Putamen (tissue), 1 donor: ENCODE data around the gene TERT.
"Not testable (repeated sequence)": the region's sequence is repeated elsewhere in the genome, so short reads cannot be mapped to it uniquely, and the experiment has no call there.

Source experiments
- DNase-seq: peaks from one replicate; pipeline ENCODE4 v3.0.0-alpha.2; 2016; ENCODE audit warnings: low spot score

The TERT gene

DNA sequence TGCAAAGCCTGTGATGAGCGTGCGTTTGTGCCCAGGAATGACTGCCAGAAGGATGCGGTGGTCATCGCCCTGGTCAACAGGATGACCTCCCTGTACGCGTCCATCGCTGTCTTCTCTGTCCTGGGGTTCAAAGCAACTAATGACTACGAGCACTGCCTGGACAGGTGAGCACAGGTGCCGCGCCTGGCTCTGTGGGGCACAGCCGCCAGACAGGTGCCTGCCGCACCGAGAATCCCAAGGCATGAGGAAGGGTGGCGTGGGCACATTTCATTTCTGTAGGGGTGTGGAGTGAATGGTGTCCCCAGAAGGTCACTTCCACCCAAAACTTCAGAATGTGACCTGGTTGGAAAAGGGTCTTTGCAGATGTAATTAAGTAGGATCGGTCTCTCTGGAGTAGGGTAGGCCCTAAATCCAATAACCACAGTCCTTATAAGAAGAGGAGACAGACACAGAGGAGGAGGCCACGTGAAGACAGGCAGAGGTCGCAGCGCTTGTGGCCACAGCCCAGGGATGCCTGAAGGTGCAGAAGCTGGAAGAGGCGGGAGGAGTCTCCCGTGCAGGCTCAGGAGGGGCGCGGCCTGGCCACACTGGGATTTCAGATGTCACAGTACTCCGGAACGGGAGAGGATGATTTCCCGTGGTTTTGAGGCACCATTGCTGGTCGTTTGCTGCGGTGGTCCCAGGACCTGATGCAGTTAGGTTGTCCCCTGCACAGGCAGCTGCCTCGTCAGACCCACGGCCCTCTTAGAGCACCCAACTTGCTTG is 54.2 kb downstream of the TERT start:
- DNase-seq = no peak

- DNase-seq = no peak
Observed at GRCh38 chr5:1239505-1240251, 55.2 kb downstream of the TERT start.

DNA sequence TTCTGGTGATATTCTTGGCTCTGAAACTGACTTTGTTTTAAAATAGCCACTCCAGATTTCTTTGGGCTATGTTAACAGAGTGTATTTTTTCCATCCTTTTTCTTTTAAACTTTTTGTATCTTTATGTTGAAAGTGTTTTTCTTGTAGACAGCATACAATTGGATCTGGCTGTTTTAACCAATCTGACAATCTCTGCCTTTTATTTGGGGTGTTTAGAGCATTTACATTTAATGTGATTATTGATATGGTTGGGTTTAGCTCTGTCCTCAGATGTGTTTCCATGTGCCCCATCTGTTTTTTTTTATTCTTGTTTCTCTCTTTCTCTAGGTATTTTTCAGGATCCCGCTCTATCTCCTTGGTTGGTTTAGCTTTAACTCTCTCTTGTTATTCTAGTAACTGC is 59.0 kb downstream of the TERT start:
- no peak for DNase-seq

GRCh38 chr5:1235379-1235778 is 59.5 kb downstream of the TERT start:
- no peak for DNase-seq

- no peak for DNase-seq
Observed at GRCh38 chr5:1232780-1233179, 62.1 kb downstream of the TERT start.

DNA sequence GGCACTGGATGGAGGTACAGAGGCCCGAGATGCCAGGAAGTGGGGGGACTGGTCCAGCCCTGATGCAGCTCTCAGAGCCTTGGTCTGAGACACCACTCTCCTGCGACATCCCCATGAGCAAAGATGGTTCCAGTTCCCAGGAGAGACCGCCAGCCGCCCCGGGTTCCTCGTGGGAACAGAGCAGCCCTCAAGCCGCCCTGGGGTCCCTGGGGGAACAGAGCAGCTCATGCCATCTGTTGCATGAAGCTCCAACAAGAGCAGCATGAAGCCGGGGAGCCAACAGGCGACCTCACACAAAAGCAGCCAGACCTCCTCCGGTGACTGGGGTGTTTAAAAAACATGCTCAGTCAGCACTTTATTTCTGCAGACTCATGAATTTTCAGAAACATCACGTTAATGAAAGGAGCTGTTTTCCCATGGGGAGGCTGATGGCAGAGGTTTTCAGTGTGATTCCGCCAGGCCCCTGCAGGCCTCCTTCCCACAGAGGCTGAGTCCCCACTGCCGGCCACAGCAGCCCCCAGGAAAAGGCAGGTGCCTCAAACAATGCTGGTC is 63.4 kb downstream of the TERT start:
- DNase-seq = no peak

- no peak for DNase-seq
Observed at GRCh38 chr5:1230551-1230950, 64.3 kb downstream of the TERT start.

DNA sequence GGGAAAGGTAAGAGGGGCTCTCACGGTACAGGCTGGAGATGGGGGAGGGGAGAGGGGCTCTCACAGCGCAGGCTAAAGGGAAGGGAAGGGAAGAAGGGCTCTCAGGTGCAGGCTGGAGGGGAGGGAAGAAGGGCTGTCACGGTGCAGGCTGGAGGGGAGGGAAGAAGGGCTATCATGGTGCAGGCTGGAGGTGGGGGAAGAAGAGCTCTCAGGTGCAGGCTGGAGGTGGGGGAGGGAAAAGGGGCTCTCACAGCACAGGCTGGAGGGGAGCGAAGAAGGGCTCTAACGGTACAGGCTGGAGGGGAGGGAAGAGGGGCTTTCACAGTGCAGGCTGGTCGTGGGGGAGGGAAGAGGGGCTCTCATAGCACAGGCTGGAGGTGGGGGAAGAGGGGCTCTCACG is 65.0 kb downstream of the TERT start:
- DNase-seq = no peak

GRCh38 chr5:1229023-1229422 is 65.8 kb downstream of the TERT start:
- not testable (repeated sequence) for DNase-seq

DNA sequence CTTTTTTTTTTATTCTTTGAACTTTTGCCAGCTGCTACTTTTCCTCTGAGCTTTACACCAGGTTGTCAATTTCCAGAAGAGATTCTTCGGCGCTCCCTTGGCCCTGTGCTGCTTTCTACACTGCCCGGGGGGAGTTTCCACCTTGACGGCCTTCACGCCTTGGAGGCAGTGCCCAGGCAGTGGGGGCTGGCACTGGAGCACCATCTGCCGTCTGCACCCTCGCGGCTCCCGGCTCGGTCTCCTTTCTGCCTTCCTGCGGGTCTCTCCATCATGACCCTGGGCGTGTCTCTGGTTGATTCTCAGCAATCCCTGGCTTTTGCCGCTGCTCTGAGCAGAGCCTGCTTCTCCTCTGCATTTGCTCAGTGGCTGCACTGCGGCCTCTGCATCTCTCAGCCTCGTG is 66.7 kb downstream of the TERT start:
- no peak for DNase-seq

DNA sequence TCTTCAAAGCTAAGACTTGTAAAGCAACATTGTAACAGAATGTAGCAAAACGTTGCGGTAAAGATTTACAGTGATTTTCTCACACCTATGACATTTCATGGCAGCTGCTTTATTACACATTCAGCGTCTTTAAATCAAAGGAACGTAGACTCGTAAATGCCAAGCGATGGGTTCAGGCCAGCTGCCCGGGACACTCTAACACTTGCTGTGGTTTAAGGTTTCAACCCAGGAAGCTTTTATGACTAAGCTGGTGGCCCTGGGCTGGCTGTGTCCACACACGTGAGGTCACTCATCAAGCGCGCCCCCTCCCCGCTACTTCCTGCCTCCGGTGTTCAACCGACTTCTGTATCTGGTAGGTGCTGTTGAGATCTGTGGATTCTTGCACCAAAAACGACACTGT is 67.2 kb downstream of the TERT start:
- no peak for DNase-seq

GRCh38 chr5:1226839-1227581 is 67.9 kb downstream of the TERT start:
- DNase-seq = no peak

DNA sequence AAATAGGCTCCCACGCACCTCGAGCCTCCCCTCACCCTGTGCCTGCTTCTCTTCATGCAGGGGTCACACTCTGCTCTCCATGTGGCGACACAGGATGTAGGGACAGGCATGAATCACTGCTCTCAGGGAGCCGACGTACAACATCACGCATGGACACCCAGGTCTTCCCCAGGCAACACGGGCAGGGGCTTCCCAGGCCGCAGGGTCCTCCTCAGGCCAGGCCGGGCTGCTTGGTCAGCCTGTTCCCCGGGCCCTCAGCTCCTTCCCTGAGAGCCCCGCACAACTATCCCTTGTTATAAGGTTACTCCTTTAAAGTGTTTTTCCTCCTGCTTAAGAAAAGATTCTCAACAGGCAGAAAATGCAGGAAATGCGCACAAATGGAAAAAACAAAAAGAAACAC is 68.6 kb downstream of the TERT start:
- no peak for DNase-seq

GRCh38 chr5:1225081-1225480 is 69.8 kb downstream of the TERT start, which contains the start of gene SLC6A18:
Gene SLC6A18, plus strand, starts transcription at chr5:1225381. Its CDS starts 97 bp downstream, at chr5:1225478.
- no peak for DNase-seq

DNA sequence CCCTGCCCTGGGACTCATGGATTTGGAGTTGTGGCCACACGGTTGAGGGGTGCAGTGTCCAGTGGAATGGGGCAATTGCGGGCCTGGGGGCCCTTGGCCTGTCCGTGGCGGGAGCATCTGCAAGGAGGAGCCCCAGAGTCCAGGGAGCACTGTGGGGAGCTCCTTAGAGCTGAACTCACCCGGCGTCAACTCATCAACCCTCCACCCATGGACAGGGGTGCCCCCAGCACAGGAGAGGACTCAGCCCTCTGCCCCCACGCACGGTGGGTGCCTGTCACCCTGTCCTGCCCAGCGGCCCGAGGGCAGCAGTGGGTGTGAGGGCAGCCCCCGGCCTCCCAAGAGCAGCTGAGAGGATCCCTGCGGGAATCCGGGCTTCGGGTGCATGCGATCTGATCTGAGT is 70.2 kb downstream of the TERT start:
- DNase-seq = no peak

DNA sequence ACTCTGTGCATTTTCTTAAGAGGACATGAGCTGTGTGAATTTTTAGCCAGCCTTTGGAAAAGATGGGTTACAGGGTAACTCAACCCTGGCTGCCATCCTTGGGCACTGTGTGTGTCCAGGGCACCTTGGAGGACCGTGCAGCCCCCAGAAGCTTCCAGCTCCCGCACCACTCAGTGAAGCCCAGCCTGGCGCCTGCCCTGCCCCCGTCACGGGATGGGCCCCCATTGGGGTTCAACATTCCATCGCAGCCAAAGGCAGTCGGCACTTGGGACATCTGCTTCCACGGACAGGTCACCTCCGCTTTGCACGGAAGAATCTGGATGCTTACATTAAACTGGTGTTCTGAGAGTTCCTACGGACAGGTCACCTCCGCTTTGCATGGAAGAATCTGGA is 71.6 kb downstream of the TERT start:
- no peak for DNase-seq

DNA sequence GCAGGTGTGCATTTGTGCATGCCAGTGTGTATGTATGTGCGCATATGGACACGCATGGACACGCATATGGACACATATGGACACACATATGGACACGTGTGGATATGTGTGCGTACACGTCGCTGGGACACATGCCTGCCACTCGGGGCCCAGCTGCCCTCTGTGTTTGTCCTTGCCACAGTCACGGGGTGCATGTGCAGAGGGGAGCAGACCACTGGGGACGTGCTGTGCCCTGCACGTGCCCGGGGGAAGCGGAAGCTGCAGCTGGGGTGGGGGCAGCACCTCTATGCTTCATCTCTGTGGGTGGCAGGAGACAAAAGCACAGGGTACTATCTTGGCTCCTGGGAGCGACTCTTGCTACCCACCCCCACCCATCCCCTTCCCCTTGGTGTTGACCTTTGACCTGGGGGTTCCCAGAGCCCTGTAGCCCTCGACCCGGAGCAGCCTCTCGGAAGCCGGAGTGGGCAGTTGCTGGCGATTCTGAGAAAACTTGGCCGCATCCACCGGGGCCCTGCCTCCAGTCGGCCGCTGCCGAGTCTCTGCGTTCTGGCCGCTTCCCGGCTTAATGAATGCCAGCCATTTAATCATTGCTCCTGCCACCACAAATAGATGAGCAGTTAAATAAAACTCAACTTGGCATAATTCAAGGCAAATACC is 72.1 kb downstream of the TERT start:
- DNase-seq = no peak

- no peak for DNase-seq
Observed at GRCh38 chr5:1222147-1222546, 72.7 kb downstream of the TERT start.

GRCh38 chr5:1221721-1222120 is 73.1 kb downstream of the TERT start:
- DNase-seq = no peak

GRCh38 chr5:1220831-1221230 is 74.0 kb downstream of the TERT start:
- no peak for DNase-seq

GRCh38 chr5:1220351-1220750 is 74.5 kb downstream of the TERT start:
- no peak for DNase-seq

GRCh38 chr5:1219768-1220100 is 75.1 kb downstream of the TERT start:
- no peak for DNase-seq
